AG08395 (cell line): ENCODE measurements around the gene SHISA9.

ENCODE experiments used
- DNase-seq: peaks from one replicate; pipeline ENCODE4 v3.0.0; 2012; ENCODE audit warnings: mixed read lengths, low spot score

The SHISA9 gene

DNA sequence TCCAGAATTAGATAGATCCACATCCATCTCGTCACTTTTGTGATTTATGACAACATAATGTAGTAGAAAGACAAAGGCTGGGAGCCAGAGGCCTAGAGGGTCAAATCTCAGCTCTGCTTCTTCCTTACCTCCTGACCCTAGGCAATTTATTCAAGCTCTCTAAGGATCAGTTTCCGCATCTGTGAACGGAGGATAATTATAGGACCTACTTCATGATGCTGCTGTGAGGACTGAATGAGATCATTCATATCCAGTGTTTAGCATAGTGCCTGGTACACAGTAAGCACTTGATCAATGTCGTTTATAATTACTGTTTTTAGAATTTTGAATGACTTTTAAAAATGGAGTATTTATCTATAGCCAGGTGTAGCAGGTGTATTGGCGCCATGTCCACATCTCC is 128.4 kb downstream of the SHISA9 start:
- DNase-seq = no peak

DNA sequence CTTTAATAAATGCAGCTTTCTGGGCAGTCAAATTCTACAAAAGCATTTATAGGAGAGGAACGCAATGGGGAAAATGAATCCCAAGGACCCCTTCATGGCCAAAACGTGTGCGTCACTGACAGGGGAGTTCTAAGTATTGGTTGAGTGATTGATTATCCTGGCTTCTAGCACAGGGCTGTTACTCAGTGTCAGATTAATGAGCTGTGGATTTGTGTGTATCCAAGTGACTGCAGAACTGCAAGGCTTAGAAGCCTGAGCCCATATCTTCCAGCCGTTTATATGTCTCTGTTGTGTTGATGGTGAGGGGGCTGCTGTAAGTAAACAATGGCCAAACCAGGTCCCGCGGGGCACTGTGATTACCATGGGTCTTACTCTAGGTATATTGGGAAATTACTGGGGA is 129.4 kb downstream of the SHISA9 start:
- DNase-seq = no peak

DNA sequence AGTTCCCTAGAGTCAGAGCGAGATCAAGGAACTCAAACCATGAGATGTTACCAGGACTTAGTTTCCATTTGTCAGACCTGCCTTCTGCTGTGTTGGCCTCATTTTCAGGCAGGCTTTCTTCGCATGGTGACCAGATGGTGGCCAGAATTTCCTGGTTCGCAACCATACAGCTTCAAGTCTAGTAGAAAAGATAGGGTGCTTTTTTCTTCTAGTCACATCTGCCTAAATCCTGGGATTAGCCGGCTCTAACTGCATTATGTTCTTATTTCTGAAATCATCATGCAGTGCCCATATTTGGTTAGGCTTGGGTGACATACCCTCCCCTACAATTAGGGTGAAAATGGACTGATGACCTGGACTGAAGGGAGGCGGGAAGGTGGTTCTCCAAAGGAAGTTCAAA is 131.5 kb downstream of the SHISA9 start:
- DNase-seq = no peak

DNA sequence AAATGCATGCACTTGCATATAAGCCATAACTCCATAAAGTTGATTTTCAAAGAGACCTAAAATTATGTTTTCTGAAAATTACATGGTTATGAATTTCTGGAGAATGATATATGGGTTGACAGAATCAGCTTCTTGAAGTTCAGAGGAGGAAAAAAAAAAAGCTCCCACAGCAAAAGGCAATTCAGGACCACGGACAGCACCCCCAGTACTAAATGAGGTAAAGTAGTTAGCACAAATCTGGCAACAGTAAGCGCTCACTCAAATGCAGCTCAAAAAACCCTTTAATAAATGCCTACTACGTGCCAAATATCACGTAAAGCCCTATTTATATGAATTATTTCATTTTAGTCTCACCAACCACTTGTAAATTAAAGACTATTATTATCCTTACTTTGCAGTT is 135.2 kb downstream of the SHISA9 start:
- DNase-seq = peak; percentile 9

DNA sequence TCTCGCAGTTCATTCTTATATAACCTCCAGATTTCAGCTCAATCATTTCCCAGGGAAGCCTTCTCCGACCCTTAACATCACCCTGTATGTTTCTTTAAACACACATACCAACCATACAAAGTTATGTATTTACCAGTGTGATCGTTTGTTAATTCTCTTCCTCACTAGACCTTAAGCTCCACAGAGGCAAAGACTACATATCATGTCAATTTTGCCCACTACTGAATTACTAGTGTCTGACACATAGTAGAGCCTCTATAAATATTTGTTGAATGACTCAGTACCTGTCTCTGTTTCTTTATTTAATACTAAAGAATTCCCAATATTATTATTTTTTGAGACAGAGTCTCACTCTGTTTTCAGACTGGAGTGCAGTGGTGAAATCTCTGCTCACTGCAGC is 137.2 kb downstream of the SHISA9 start:
- DNase-seq = no peak

DNA sequence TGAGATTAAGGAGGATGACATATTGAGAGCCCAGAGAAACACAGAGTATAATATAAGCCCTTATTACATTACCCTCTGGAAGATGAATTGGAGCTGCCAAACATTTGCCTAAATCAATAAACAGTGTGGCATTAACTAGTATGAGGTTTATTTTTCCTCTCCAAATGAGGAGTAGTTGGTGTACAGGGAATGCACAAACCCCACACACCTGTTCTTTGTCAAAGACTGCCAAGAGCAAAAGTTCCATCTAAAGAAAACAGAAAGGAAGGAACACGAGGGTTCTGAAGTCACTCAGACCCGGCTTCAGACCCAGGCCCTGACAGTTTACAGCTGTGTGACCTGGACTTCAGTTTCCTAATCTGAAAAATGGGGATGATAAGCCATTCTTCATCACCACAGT is 138.1 kb downstream of the SHISA9 start:
- DNase-seq = no peak

DNA sequence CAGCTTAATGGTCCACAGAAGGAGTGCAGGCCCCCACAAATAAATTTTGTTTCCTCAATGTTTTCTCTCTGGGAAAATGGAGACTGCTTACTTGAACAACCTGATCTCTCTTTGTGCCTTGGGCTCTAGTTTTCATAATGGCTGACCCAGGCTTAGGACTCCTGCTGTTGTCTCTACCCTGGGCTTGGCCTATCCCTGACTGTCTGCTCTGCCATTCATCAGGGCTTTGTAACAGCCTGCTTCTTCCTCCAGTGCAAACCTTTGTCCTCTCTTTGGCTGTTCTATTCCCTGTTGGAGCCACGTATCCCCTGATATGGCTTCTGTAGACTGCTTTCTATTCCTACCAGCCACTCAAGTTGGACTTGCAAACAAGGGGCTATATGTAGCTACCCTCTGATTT is 139.8 kb downstream of the SHISA9 start:
- no peak for DNase-seq

DNA sequence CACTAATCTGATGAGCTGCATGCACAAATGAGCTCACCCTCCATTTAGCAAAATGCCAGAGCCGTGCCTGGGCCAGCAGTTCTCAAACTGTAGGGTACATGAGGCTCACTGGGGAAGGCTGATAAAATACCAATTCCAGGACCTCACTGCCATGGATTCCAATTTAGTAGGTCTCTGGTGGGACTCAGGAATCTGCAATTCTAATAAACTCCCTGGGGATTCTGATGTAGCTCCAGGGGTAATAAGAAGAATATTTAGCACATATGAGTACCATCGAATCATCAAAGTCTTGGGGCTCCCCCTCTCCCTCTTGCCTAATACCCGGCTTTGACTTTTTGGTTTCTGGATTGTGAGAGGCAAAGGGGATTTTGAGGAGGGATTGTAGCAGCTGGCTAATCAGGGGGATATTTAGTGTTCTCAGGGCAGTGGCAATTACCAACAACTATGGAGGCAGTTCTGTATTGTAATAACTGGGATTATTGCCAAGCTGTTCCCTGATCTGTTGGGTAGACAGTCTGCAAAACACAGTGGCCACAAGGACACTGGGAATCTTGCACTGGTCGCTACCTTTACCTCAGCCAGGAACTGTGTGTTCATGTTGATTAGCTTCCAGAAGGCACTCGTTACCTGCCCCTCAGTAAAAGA is 140.4 kb downstream of the SHISA9 start:
- DNase-seq = no peak

DNA sequence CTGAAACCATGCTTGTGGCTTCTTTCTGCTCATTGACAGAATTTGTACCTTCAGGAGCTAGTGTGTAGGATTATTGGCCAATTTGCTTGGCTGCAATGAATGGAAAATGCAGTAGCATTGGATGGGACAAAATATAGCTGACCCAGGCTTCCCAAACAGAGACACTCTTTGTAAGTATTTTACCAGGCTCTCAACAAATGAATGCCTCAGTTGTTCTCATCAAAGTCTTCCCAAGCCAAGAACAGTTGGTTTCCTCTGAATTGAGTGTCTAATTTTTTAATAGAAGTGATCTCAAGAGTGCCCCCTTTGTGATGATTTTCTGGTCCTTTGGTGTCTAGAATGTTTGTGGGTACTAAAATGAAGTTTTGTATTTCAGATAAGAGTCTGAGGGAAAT is 140.9 kb downstream of the SHISA9 start:
- no peak for DNase-seq

DNA sequence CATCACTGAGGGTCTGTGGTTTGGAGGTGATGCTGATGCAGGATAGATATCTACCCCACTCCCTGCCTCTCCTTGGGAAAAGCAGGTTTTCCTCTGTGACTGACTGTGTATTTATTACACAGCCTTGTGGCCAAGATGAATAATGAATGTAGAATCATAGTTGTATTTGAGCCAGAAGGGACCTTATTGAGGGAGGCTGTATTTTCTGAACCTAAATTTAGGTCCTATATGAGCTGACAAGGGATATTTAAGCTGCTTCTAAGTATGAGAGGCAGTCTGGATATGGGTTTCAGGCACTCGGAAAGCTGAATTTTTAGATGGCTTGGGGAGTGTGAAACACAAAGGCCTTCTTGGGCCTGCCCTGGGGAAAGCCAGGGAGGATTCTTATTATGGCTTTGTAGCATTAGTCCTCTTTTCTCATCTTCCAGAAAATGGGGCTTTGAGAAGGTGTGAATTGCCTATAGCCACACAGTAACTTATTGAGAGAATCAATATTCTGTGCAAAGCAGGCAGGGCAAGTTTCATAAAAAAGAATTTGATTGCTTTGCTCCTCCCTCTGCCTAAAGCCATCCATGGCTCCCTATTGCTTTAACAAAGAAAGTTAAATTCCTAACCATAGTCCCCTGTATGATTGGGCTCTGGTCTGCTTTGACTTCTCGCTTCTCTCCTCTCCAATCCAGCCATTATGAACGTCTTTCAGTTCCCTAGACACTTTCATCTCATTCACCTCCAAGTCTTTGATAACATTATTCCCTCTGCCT is 144.8 kb downstream of the SHISA9 start:
- no peak for DNase-seq

DNA sequence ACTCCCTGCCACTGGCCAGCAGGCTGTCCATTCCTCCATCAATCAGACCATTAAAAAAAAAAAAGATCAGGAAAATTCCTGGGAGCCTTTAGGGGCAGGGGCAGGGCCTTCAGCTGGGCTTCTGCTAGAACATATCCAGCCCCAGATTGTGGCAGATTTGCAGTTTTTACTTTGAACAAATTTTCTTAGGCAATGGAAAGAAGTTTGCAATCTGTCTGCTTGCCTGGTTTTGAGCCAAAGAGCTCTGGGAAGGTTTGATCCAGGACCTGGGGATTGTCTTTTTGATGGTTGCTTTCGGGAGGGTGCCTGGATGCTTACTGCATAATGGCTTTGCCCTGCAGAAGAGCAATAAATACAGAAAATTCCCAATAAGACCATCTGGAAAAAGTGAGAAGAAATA is 145.9 kb downstream of the SHISA9 start:
- no peak for DNase-seq

DNA sequence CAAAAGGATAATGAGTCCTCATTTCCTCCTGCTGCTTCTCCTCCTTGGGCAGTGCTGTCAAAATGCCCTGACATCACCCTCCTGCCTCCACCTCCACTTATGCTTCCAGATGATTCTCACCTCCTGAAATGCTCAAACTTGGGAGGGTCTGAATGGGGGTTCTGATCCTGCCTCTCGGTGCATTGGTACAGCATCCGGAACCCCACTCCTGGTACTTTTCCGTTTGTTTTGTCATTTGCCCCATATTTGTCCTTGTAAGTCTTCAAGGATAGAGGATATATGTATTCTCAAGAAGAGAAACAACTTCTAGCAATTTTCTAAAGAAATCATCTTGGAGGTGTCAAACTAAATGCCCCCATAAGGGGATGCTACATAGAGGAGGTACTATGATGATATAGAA is 148.3 kb downstream of the SHISA9 start:
- DNase-seq = no peak

DNA sequence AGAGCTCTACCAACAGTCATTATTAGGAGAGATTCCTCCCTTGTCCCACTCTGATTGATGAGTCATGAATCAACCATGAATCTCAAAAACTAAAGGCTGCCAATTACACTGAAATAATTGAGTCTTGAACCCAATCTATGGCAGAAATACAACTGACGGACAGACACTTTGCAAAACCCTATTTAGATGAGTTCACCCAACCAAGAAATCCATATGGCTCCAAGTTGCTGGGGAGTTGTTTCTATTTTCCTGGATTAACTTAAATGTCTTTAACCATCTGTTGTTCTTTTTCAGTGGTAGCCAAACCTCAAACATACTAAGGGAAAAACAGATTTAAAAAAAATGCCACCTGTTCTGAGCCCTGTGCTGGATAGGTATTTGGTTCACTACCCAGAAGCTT is 151.0 kb downstream of the SHISA9 start:
- no peak for DNase-seq

DNA sequence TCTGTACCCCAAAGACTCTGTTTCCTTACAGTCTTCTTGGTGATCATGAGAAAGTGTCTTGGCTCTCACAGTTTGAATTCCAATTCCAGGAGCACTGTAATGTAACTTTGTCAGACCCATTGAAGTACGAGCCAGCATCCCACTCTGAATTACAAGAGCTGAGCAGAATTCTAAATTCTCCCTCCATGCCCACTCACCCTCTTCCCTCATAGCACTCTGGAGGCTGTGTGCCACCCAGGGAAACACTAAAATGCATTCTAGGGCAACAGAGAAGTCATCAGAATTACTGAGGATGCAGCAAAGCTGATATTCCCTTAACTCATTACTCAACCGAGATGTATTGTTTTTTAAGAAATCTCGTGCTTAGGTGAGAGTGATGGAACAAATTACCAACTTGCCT is 154.1 kb downstream of the SHISA9 start:
- no peak for DNase-seq

DNA sequence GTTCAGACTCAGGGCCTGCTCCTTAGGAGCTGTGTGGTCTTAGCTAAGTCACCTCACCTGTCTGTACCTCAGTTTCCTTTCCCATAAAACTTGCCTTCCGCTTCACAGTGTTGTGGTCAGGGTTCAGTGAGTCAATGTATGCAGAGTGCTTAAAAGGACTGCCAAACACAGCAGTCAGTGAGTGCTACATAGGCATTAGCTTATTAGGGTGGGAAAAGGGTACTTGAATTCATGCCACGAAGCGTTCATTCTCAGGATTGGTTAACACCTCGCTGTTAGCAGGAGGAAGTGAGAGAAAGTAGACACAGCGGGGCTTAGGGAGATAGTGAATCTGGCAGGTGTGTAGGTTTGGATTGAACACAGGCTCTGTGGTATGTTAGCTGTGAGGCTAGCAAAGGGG is 155.2 kb downstream of the SHISA9 start:
- DNase-seq = no peak

DNA sequence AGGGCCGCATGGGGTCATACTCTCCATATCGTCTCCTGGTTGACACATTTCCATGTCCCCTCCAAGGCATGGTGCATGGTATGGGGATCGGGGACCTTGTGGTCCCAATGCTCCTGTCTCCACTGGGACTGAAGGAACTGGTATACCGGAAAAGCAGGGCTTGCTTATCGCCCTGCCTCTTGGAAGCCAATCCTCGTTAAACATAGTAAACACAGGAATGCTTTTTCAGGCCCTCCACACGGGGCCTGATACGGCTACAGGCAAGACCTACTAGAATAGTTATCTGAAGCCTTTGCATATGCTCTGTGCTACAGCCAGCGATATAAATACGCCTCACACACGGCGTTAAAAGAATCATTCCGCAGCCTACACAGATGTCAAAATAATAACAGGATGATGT is 159.5 kb downstream of the SHISA9 start:
- DNase-seq = no peak

DNA sequence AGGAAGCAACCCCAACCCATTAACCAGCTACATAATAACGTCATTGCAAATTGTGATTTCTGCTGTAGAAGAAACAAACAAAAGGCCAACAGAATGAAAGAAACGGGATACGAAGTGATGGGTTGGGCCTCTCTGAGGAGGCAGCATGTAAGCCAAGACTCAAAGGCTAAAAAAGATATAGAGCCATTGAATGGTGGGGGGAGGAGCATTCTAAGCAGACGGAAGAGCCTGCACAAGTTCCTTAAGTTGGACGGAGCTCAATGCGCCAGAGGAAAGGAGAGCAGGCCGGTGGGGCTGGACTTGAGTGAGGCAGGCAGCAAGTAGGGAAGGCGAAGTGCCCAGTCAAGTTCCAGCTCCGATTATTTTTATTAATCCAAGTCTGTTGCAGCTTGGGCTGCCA is 160.3 kb downstream of the SHISA9 start:
- DNase-seq = no peak

DNA sequence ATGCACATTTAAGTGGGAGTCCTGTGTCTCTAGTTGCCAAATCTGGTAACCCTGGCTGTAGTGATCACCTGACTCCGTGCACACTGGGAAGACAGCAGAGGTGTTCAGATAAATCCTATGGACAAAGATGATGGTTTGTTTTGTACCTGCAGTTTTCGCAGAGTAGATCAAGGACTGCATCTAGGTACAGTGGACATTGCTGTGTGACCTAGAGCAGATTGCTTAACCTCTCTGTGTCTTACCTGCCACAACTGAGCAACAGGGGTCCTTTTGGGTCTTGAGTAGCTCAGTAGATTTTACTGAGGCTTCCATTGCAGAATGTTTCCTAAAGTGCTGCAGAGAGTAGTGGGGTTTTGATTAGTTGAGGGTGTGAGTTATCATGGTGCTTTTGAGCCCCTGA is 160.8 kb downstream of the SHISA9 start:
- no peak for DNase-seq

DNA sequence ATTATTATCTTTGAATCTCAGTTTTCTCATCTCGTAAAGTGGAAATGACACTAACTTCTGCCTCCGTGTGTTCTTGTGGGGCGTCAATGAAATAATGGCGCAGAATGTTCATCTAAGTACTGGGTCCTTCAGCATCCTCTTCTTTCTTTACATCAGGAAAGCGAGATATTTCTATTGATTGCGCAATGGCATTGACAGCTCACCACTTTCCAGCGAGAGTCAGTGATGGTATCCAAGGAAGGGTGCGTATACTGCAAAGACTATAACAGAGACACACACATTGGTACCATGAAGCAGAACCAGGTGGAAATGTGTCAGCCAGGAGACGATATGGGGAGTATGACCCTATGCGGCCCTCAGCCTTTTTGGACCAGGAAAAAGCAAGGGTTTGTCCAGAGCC is 162.1 kb downstream of the SHISA9 start:
- DNase-seq = no peak

DNA sequence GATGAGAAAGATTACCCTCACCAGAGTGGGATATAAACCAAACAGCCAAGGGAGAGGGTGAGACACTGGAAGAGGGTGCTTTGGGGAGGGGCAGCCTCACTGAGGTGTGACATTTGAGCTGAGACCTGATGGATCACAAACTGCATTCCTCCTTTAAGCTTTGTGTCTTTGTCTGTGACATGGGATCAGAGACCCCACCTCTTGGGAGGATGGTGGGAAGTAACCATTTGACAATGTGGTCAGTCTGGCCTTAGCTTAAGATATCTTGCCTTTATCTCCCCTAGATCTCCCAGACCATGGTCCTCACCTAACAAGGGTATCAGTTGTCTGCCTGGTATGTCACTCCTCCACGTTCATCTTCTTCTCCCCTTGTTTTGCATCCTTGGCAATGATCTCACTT is 163.4 kb downstream of the SHISA9 start:
- DNase-seq = no peak

DNA sequence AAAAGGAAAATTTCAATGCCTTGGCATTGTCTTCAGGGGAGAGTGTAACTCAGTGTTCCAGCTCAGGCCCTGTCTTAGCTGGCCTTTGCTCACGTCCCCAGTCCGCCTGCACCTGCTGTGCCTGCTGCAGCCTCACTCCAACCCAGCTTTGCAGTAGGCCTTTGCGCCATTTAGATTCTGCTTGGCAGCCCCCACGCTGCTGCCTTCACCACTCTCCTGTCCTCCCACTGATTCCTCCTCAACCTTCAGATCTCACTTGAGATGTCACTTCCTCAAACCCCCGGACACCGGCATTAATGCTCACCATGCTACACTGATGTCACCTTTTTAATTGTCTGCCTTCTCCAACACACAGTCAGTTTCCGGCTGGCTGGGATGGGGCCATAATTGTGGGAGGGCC is 166.2 kb downstream of the SHISA9 start:
- DNase-seq = no peak

DNA sequence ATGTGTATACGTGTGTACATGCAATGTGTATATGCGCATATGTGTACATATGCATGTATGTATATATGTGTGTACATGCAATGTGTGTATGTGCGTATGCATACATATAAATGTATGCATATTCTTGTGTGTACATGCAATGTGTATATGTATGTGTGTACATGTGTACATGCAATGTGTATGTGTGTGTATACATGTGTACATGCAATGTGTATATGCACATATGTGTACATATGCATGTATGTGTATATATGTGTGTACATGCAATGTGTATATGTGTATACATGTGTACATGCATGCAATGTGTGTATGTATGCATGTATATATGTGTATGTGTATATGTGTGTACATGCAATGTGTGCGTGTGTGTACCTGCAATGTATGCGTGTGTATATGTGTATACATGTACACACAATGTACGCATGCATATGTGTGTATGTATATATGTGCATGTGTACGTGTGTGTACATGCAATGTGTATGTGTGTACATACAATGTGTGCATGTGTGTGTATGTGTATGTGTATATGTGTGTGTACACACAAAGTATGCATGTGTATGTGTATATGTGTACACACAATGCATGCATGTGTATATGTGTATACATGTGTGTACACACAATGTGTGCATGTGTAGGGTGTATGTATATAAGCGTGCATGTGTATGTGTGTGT is 167.7 kb downstream of the SHISA9 start:
- DNase-seq = no peak

DNA sequence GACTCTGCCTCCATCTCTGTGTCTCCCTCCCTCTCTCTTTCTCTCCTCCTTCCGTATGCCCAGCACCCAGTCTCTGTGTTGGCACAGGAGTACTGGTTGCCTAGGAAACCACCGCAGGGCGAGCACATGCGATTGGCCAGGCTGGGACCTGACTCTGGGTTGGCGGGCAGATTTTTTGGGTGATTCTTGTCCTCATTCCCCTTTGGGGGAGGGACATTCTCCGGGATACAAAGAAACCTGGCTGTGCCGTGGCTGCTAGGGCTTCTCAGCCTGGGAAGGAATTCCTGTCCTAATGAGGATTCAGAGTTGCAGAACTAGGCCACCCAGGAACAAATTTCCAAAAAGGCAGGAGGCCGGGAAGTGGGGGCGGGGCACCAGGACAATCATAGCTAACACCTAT is 168.9 kb downstream of the SHISA9 start:
- DNase-seq = no peak

DNA sequence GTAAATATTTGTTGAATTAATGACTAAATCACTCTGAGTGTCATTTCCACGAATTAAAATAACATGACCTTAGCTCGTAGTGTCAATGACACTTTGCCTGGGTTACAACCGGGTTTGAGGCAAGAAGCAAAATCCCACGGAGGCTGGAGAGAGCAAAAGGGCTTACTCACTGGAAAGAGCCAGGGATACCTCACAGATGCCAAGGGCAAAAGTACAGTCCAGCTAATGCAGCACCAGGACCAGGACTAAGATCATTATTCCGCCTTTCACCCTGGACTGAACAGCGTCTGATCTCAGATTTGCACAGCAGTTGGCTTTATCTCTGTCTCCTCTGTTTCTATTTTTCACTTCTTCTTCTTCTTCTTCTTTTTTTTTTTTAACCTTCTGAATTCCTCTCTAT is 175.5 kb downstream of the SHISA9 start:
- no peak for DNase-seq
